GM10266 (cell line): Measurements from ENCODE around the gene MYH10.

ENCODE experiments used
- DNase-seq: peaks from one replicate; pipeline ENCODE4 v3.0.0; 2012; ENCODE audit errors: extremely low spot score
- TF ChIP-seq, protein P1 (sequence below): IDR thresholded peaks from 2 replicates; pipeline ENCODE4 v1.5.1; 2012; ENCODE audit warnings: mild to moderate bottlenecking, low read depth; ENCODE audit not compliant: control insufficient read depth, insufficient read depth; ENCODE audit errors: missing control alignments

The MYH10 gene

DNA sequence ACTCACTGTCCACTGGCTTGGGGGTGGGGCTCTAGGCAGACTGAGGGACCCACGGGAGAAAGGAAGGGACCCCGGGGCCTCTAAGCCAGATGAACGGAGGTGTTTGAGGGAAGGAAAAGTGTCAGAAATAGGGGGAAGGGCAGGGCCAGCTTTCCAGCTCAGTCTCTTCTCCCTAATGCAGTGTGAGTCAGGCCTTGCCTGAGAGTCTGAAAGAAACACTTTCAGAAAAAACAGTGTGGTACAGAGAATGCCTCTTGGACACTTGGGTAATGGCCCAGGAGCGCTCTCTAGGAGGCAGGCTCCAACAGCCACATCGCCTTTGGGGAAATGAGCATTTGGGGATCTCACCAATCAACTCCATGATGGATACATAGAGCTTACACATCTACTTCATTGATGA is 148.0 kb downstream of the MYH10 start:
- TF ChIP-seq, protein P1, sequence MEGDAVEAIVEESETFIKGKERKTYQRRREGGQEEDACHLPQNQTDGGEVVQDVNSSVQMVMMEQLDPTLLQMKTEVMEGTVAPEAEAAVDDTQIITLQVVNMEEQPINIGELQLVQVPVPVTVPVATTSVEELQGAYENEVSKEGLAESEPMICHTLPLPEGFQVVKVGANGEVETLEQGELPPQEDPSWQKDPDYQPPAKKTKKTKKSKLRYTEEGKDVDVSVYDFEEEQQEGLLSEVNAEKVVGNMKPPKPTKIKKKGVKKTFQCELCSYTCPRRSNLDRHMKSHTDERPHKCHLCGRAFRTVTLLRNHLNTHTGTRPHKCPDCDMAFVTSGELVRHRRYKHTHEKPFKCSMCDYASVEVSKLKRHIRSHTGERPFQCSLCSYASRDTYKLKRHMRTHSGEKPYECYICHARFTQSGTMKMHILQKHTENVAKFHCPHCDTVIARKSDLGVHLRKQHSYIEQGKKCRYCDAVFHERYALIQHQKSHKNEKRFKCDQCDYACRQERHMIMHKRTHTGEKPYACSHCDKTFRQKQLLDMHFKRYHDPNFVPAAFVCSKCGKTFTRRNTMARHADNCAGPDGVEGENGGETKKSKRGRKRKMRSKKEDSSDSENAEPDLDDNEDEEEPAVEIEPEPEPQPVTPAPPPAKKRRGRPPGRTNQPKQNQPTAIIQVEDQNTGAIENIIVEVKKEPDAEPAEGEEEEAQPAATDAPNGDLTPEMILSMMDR = no peak
- no peak for DNase-seq

DNA sequence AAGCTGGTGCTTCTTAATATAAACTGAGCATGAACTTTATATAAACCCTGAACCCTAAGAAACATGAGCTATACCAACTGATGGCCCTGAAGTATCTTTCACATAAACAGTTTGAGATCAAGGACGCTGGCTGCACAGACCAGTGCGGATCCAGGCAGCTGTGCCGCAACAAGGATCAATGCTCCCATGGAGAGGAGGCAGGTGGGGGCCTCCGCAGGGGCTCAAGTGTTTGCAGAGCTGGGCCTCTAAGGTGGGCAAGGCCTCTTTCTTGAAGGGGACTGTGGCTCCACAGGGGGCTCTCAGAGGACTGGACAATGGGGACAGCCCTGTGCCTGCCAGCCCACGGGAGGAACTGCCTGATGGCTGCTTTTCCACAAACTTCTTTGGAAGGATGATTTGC is 148.8 kb downstream of the MYH10 start:
- DNase-seq = no peak
- TF ChIP-seq, protein P1 = no peak

DNA sequence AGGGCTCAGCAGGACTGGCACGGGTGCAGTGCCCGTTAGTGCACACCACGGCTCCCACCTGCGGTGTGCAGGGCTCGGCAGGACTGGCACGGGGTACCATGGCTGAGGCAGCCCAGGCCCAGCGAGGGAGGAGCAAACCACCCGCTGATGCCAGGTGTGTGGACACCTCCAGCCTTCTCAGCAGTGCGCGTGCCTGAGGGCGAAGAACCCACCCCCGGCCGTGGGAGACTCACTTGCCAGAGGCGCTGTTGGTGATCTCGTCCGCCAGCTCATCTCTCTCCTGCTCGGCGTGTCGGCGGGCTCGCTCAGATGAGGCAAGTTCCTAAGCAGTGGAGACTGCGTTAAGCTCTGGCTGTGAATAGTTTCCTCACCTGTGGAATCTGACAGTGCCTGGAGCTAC is 149.4 kb downstream of the MYH10 start:
- TF ChIP-seq, protein P1 = no peak
- no peak for DNase-seq

DNA sequence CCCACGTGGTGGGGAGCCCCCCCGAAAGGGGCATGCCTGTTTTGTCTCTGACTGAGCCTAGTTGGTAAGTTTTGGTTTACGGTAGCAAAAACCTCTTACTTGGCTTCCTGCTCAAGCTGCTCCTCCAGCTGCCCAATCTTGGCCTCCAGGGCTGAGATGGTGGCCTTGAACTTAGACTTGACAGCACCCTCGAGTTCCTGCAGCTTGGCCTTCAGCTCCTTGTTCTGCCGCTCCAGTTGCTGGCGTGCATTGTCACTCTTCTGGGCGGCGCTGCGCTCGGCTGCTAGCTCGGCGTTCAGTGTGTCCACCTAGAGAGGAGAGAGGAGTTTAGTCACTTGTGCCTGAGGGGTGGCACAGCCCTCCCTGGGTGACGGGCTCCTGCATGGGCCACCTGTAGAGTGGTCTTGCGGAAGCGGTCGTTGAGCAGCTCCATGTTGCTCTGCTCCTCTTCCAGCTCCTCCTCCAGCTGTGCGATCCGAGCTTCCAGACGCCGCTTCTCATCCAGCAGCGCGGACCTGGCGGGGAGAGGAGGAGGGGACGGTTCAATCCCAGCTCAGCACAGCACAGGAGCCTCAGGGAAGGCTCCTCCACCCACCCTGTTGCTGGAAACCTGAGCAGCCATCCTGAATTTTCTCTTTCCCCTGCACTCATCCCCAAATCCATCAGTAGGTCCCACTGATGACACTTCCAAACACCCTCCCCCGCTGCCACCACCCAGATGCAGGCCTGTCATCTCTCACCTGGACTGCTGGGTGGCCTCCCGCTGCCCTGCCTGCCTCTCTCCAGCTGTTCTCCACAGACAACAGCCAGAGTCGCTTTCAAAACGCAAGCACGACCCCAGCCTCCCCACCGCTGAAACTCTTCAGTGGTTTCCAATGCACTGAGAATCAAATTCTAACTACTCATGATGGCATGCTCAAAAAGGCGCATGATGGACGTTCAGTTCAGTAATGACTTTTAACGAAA is 150.2 kb downstream of the MYH10 start:
- TF ChIP-seq, protein P1 = no peak
- DNase-seq = no peak

DNA sequence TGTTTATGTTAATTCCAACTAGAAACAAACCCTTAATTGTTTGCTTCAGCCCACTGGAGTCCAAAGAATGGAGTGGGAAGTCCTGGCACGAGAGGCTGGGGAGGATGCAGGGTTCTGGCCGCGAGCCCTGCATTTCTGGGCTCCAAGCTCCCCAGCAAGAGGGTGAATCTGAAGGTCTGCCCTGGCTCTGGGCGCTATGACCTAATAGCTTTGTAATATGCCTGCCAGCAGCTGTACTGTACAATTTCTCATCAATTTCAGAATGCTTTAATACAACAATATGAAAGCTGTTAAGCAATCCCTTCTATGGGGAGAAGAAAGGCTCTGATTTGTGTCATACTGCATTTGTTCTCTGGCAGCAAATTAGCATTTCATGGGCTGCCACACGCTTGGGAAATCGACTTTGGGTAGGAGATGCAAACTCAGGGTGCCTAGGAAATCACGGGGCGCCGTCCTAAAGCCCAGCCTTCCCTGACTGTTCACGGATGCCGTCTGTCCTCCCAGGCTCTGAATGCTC is 151.0 kb downstream of the MYH10 start:
- DNase-seq = no peak
- TF ChIP-seq, protein P1 = no peak

DNA sequence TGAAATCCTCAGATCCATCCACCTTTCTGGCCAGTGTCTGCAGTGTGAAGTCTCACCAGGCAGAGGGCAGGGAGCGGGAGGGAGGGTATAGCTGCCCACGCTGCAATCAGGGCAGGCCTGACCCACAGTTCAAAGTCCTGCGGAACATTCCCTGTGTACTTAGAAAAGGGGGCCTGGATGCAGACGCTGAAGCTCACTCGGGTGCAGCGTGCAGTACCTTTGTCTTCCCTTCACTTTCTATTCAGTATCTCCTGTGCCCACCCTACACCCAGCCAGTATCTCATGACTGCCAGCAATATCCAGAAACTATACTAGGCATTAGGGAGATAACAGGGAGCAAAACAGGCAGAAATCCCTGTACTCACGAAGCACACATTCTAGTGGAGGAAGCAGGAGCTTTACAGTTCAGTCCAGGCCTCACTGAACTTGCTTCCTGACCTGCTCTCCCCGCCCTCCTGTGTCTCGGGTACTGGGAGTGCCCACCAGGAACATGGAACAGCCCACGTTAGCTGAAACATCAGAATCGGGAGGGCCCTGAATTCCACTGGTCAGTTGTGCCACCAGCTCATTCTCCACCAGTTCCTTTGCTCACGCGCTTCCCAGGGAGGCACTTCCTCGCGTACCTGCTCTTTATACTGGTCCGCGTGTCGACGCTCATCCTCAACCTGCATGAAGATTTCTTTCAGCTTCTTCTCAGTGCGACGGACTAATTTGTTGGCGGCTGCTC is 152.6 kb downstream of the MYH10 start:
- DNase-seq = no peak
- TF ChIP-seq, protein P1 = no peak
